ENCODE data around the gene SLC8A3. TPM values are rescaled to one million over a fixed set of nuclear protein-coding genes. Genes with fewer than 3 reads are reported as not detected.

Gene SLC8A3
- total and polyA plus RNA-seq, 2 donors (not counting 3 experiments of a cell fraction or from before 2014, with no cell fraction given) = not detected

- H3K4me2 ChIP-seq (ENCODE audit: insufficient read depth, low read length) = no peak overlapping the region
- H3K27ac ChIP-seq (ENCODE audit: insufficient read depth, low read depth, low read length) = no peak overlapping the region
- DNase-seq (ENCODE audit: low read depth, low spot score) (no peak), FAIRE-seq (no peak)
- H4K20me1 ChIP-seq (replicated peaks; ENCODE audit: control insufficient read depth, extremely low read depth, insufficient read depth, low read length) = no peaks in the 10 kb centered on the region
- TF ChIP-seq MYC (IDR thresholded peaks at IDR 0.05; ENCODE audit: low read depth, low read length) (no peak), GATA2 (IDR thresholded peaks at IDR 0.05; ENCODE audit: insufficient read depth, insufficient read length, low read depth, low read length) (no peak), EZH2 (IDR thresholded peaks at IDR 0.05; ENCODE audit: borderline replicate concordance, low read depth, low read length, severe bottlenecking) (no peak), POLR2AphosphoS5 (IDR thresholded peaks at IDR 0.05; ENCODE audit: insufficient read depth, low read depth, low read length) (no peak), POLR2A (IDR thresholded peaks at IDR 0.05; ENCODE audit: low read depth, low read length) (no peak), JUN (IDR thresholded peaks at IDR 0.05; ENCODE audit: borderline replicate concordance, insufficient read depth, insufficient read length, low read depth) (no peak), FOS (IDR thresholded peaks at IDR 0.05; ENCODE audit: borderline replicate concordance, insufficient read depth, low read length) (no peak)
- TF ChIP-seq, protein P1, sequence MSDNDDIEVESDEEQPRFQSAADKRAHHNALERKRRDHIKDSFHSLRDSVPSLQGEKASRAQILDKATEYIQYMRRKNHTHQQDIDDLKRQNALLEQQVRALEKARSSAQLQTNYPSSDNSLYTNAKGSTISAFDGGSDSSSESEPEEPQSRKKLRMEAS (IDR thresholded peaks at IDR 0.05; ENCODE audit: insufficient read depth, insufficient read length) = no peak
- TF ChIP-seq, protein P2, sequence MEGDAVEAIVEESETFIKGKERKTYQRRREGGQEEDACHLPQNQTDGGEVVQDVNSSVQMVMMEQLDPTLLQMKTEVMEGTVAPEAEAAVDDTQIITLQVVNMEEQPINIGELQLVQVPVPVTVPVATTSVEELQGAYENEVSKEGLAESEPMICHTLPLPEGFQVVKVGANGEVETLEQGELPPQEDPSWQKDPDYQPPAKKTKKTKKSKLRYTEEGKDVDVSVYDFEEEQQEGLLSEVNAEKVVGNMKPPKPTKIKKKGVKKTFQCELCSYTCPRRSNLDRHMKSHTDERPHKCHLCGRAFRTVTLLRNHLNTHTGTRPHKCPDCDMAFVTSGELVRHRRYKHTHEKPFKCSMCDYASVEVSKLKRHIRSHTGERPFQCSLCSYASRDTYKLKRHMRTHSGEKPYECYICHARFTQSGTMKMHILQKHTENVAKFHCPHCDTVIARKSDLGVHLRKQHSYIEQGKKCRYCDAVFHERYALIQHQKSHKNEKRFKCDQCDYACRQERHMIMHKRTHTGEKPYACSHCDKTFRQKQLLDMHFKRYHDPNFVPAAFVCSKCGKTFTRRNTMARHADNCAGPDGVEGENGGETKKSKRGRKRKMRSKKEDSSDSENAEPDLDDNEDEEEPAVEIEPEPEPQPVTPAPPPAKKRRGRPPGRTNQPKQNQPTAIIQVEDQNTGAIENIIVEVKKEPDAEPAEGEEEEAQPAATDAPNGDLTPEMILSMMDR (IDR thresholded peaks at IDR 0.05; ENCODE audit: extremely low read depth in 1 of 2, insufficient read depth in 1 of 2, low read depth in 1 of 2, low read length in 2 of 2) = no peak
- no peak overlapping the region for H2AFZ ChIP-seq (ENCODE audit: low read depth, low read length)
- dilution Hi-C loops (cut with MboI; ENCODE audit: extremely low pct_ligation_motif_present, low sequenced_read_pairs) (no loop called here), intact Hi-C loops (cut with micrococcal nuclease) (no loop called here)
- no peak overlapping the region for H3K9ac ChIP-seq (replicated peaks; ENCODE audit: extremely low read depth, insufficient read depth, low read length)
- no peaks in the 10 kb centered on the region for H3K9me3 ChIP-seq (replicated peaks; ENCODE audit: control insufficient read depth, insufficient read depth, low read length)
- H3K27me3 ChIP-seq (ENCODE audit: control insufficient read depth in 2 of 2, insufficient read depth in 2 of 2, low read length in 2 of 2) = no peaks in the 10 kb centered on the region
- H3K4me1 ChIP-seq (ENCODE audit: control insufficient read depth, extremely low read depth, insufficient read depth, low read length) = no peaks in the 10 kb centered on the region
- H3K9me1 ChIP-seq (replicated peaks; ENCODE audit: control insufficient read depth, extremely low read depth, insufficient read depth, low read length) = no peaks in the 10 kb centered on the region
- BruUV-seq (replicated peaks) = no TSS peak
- H3K79me2 ChIP-seq (ENCODE audit: control insufficient read depth, insufficient read depth, low read length) = no peaks in the 10 kb centered on the region
- no peak overlapping the region for H3K4me3 ChIP-seq (replicated peaks in 1 of 3; ENCODE audit: insufficient read depth in 1 of 3, low read depth in 1 of 3, low read length in 3 of 3)
- ChIA-PET CTCF (interaction anchor here (0.9 kb wide), 1 partner anchor 10 kb away, joined by 3 read pairs; no protein-coding TSS in a partner anchor), POLR2A (no interaction called here)
- H3K36me3 ChIP-seq (ENCODE audit: control insufficient read depth in 2 of 2, extremely low read depth in 1 of 2, insufficient read depth in 2 of 2, low read length in 2 of 2) = no peaks in the 10 kb centered on the region
Measured at GRCh38 chr14:70107309-70107708, 81.4 kb downstream of the SLC8A3 start.

Data from endothelial cell of umbilical vein (primary cell).